ENCODE results near the gene ZNF771. TPM values are rescaled to one million over a fixed set of nuclear protein-coding genes. Genes with fewer than 3 reads are reported as not detected.
"Not testable (repeated sequence)": the region's sequence is repeated elsewhere in the genome, so short reads cannot be mapped to it uniquely, and the experiment has no call there.

The ZNF771 gene
- total RNA-seq, 1 donor from 2014 or later, result 6.9 TPM

GRCh38 chr16:30376461-30376902, 30.9 kb upstream of the ZNF771 start:
- no peak for DNase-seq

- DNase-seq, result no peak
Observed at GRCh38 chr16:30377050-30377811, 30.2 kb upstream of the ZNF771 start.

- peak; percentile 87 for DNase-seq
Observed at GRCh38 chr16:30377812-30378235, 29.6 kb upstream of the ZNF771 start.

GRCh38 chr16:30378236-30379157, 28.9 kb upstream of the ZNF771 start:
- peak; percentile 100 for DNase-seq

- DNase-seq, result no peak
Observed at GRCh38 chr16:30379158-30379783, 28.1 kb upstream of the ZNF771 start.

GRCh38 chr16:30380072-30380802, 27.2 kb upstream of the ZNF771 start:
- DNase-seq, result no peak

GRCh38 chr16:30380803-30381208, 26.6 kb upstream of the ZNF771 start:
- no peak for DNase-seq

- DNase-seq, result no peak
Observed at GRCh38 chr16:30381291-30382041, 25.9 kb upstream of the ZNF771 start.

GRCh38 chr16:30382111-30382881, 25.1 kb upstream of the ZNF771 start, which contains the start of gene SEPTIN1:
Gene SEPTIN1, minus strand, starts transcription at chr16:30382561. Its CDS starts 19 bp downstream, at chr16:30382542.
- no peak for DNase-seq

- DNase-seq, result no peak
Observed at GRCh38 chr16:30383521-30383920, 23.9 kb upstream of the ZNF771 start.

GRCh38 chr16:30394592-30395154, 12.7 kb upstream of the ZNF771 start:
- DNase-seq, result no peak

- DNase-seq, result peak; percentile 82
Observed at GRCh38 chr16:30395155-30395991, 12.0 kb upstream of the ZNF771 start, which contains the start of gene ZNF48. Gene ZNF48, plus strand, starts transcription at chr16:30395420. Its CDS starts 375 bp downstream, at chr16:30395795.

GRCh38 chr16:30395992-30396585, 11.3 kb upstream of the ZNF771 start:
- no peak for DNase-seq

GRCh38 chr16:30396627-30397026, 10.8 kb upstream of the ZNF771 start:
- DNase-seq, result not testable (repeated sequence)

GRCh38 chr16:30397056-30397455, 10.3 kb upstream of the ZNF771 start:
- DNase-seq, result no peak

GRCh38 chr16:30397776-30398660, 9.4 kb upstream of the ZNF771 start:
- no peak for DNase-seq

Data from occipital lobe (tissue), 2 donors.